Ascending aorta (tissue), 2 donors: Measurements from ENCODE around the gene SLC25A1. TPM values are rescaled to one million over a fixed set of nuclear protein-coding genes. Genes with fewer than 3 reads are reported as not detected.

Experiments used
- DNase-seq, 2 donors: peaks; one replicate each; pipeline ENCODE4 v3.0.0-alpha.2; 2019; ENCODE audit warnings: low spot score in 2 of 2
- H3K27ac ChIP-seq, 2 donors: fragments of 200-600 bp; sonication (generic); one replicate each; pipeline ENCODE4 v1.5.1; 2016 to 2017; ENCODE audit warnings: mild to moderate bottlenecking in 1 of 2
- H3K27me3 ChIP-seq: fragments of 200-600 bp; sonication (generic); one replicate; pipeline ENCODE4 v1.5.1; 2017
- H3K36me3 ChIP-seq, 2 donors: fragments of 200-600 bp; sonication (generic); one replicate each; pipeline ENCODE4 v1.5.1; 2016
- H3K4me1 ChIP-seq, 2 donors: fragments of 200-600 bp; sonication (generic); one replicate each; pipeline ENCODE4 v1.5.1; 2016 to 2017; ENCODE audit warnings: mild to moderate bottlenecking in 1 of 2
- H3K4me3 ChIP-seq, 2 donors: fragments of 200-600 bp; sonication (generic); one replicate each; pipeline ENCODE4 v1.5.1; 2016 to 2017; ENCODE audit warnings: mild to moderate bottlenecking in 1 of 2
- H3K9me3 ChIP-seq, 2 donors: fragments of 200-600 bp; sonication (generic); one replicate each; pipeline ENCODE4 v1.5.1; 2016
- CTCF ChIP-seq, 3 experiments: fragments of 200-600 bp in 2 of 3; fragments of 450-650 bp in 1 of 3; sonication (generic) in 2 of 3; IDR thresholded peaks; one replicate each; pipeline ENCODE4 v1.5.1; 2016 to 2019; ENCODE audit warnings: antibody characterized with exemption in 3 of 3, mild to moderate bottlenecking in 1 of 3, moderate library complexity in 1 of 3
- intact Hi-C: fragments of 100-400 bp; cut with DNase I; formaldehyde crosslinking; loops from one replicate; pipeline ENCODE4 v1.15.1; 2023
- total RNA-seq: library from RNA; depleted of rRNA; stranded (reverse); fragments of >200 nt; gene quantifications from one replicate; pipeline ENCODE4 v1.1.0, GENCODE V29; 2016

SLC25A1 gene
- total RNA-seq, 1 donor from 2014 or later: 89.3 TPM

GRCh38 chr22:19138217-19139000 is 40.1 kb downstream of the SLC25A1 start:
- H3K27me3 ChIP-seq: no peaks in the 10 kb centered on the region
- H3K27ac ChIP-seq: no peak overlapping the region
- no peaks in the 10 kb centered on the region for H3K9me3 ChIP-seq
- no peak for TF ChIP-seq CTCF (IDR thresholded peaks at IDR 0.05)
- intact Hi-C loops: no loop called here
- H3K4me1 ChIP-seq: peaks cover 0 to 4% of the 10 kb centered on the region in 2 donors
- H3K36me3 ChIP-seq: peaks cover 85 to 92% of the 10 kb centered on the region in 2 donors
- DNase-seq: no peak
- H3K4me3 ChIP-seq: no peak overlapping the region

GRCh38 chr22:19137384-19138216 is 40.9 kb downstream of the SLC25A1 start:
- H3K36me3 ChIP-seq: peaks cover 92 to 98% of the 10 kb centered on the region in 2 donors
- H3K9me3 ChIP-seq: no peaks in the 10 kb centered on the region
- no peak overlapping the region for H3K27ac ChIP-seq
- intact Hi-C loops: no loop called here
- TF ChIP-seq CTCF (IDR thresholded peaks at IDR 0.05): no peak
- H3K4me1 ChIP-seq: no peaks in the 10 kb centered on the region
- no peak for DNase-seq
- H3K27me3 ChIP-seq: no peaks in the 10 kb centered on the region
- no peak overlapping the region for H3K4me3 ChIP-seq

- H3K4me3 ChIP-seq: no peak overlapping the region
- intact Hi-C loops: no loop called here
Measured at GRCh38 chr22:19136915-19137314, 41.6 kb downstream of the SLC25A1 start.

GRCh38 chr22:19134874-19135273 is 43.7 kb downstream of the SLC25A1 start:
- Histone ChIP-seq H3K9me3 (no peaks in the 10 kb centered on the region), H3K27me3 (no peaks in the 10 kb centered on the region), H3K4me3 (no peak overlapping the region), H3K27ac (no peak overlapping the region), H3K36me3 (peaks cover 69 to 82% of the 10 kb centered on the region in 2 donors), H3K4me1 (no peaks in the 10 kb centered on the region)
- intact Hi-C loops: no loop called here
- TF ChIP-seq CTCF (IDR thresholded peaks at IDR 0.05): no peak
- DNase-seq: no peak

More at GRCh38 chr22:19136915-19137314, 41.6 kb downstream of the SLC25A1 start:
- no peaks in the 10 kb centered on the region for H3K9me3 ChIP-seq
- no peak for TF ChIP-seq CTCF (IDR thresholded peaks at IDR 0.05)
- no peaks in the 10 kb centered on the region for H3K27me3 ChIP-seq
- no peak for DNase-seq
- no peaks in the 10 kb centered on the region for H3K4me1 ChIP-seq
- H3K27ac ChIP-seq: no peak overlapping the region
- peaks cover 88 to 98% of the 10 kb centered on the region in 2 donors for H3K36me3 ChIP-seq

- Histone ChIP-seq H3K27ac (no peak overlapping the region), H3K36me3 (peaks cover 63 to 76% of the 10 kb centered on the region in 2 donors), H3K27me3 (no peaks in the 10 kb centered on the region), H3K9me3 (no peaks in the 10 kb centered on the region), H3K4me3 (no peak overlapping the region), H3K4me1 (no peaks in the 10 kb centered on the region)
- intact Hi-C loops: no loop called here
- no peak for DNase-seq
- TF ChIP-seq CTCF (IDR thresholded peaks at IDR 0.05): no peak
Measured at GRCh38 chr22:19134176-19134831, 44.2 kb downstream of the SLC25A1 start.
